ENCODE data around the gene HDGF.

DNA sequence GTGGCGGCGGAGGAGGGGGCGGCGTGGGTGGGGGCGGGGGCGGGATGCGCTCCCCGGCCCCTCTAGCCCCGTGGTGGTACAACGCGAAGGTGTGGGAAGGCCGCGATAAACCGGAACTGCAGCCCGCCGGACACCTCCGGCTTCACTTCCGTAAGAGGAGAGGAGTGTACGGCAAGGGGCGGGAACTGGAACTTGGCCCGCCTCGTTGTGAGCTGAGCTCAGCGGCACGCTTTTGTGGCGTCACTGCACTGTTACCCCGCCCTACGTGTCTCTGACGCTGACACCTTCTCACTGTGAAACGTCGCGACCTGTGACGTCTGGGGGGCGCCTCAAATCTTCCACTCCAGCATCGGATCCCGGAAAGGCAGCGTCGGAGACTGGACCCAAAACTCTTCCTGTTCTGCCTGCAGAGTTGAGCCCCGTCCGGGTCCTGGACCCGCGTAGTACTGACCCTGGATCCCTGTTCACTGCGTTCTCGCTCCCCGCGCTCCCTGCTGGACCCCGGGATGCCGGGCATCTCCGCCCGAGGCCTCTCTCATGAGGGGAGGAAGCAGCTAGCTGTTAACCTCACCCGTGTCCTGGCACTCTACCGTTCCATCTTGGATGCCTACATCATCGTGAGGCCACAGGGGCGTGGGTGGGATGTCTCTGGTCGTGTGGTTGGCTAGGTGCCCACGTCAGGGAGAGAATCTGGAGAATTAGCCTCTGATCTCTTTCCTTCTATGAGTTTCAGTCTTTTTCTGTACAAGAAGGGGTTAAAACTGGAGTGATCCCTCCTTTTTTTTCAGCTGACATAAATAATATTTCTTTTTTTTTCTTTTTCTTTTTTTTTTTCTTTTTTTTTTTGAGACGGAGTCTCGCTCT, 22.6 kb downstream of the HDGF start, which contains the start of gene ISG20L2:
- TF ChIP-seq HDAC6 (IDR thresholded peaks at IDR 0.05; ENCODE audit: low read depth, low read length) (no peak), POLR2A (IDR thresholded peaks at IDR 0.05; ENCODE audit: control extremely low read depth in 1 of 2, low read depth in 2 of 2, low read length in 2 of 2) (peak; percentile 91 to 92), GTF2F1 (IDR thresholded peaks at IDR 0.05; ENCODE audit: borderline replicate concordance, low read depth, low read length) (0 out of 2 replicates have a peak, but pooled peaks have one; percentile 49), EZH2 (IDR thresholded peaks at IDR 0.05; ENCODE audit: low read depth, low read length, severe bottlenecking) (no peak), POU5F1 (IDR thresholded peaks at IDR 0.05; ENCODE audit: low read depth, low read length) (no peak), RAD21 (IDR thresholded peaks at IDR 0.05 in 1 of 2, conservative IDR thresholded peaks at IDR 0.05 in 1 of 2; ENCODE audit: low read depth in 2 of 2, low read length in 2 of 2) (no peak), SP2 (IDR thresholded peaks at IDR 0.05; ENCODE audit: low read length) (no peak), TEAD4 (IDR thresholded peaks at IDR 0.05; ENCODE audit: low read depth, low read length) (no peak), POLR2AphosphoS5 (IDR thresholded peaks at IDR 0.05; ENCODE audit: low read depth, low read length) (peak; percentile 95), SP1 (IDR thresholded peaks at IDR 0.05; ENCODE audit: low read depth, low read length) (peak; percentile 83)
- TF ChIP-seq, protein P1, sequence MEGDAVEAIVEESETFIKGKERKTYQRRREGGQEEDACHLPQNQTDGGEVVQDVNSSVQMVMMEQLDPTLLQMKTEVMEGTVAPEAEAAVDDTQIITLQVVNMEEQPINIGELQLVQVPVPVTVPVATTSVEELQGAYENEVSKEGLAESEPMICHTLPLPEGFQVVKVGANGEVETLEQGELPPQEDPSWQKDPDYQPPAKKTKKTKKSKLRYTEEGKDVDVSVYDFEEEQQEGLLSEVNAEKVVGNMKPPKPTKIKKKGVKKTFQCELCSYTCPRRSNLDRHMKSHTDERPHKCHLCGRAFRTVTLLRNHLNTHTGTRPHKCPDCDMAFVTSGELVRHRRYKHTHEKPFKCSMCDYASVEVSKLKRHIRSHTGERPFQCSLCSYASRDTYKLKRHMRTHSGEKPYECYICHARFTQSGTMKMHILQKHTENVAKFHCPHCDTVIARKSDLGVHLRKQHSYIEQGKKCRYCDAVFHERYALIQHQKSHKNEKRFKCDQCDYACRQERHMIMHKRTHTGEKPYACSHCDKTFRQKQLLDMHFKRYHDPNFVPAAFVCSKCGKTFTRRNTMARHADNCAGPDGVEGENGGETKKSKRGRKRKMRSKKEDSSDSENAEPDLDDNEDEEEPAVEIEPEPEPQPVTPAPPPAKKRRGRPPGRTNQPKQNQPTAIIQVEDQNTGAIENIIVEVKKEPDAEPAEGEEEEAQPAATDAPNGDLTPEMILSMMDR (IDR thresholded peaks at IDR 0.05; ENCODE audit: control extremely low read depth in 1 of 3, insufficient read depth in 1 of 3, low read depth in 1 of 3, low read length in 3 of 3): no peak
- TF ChIP-seq, protein P2, sequence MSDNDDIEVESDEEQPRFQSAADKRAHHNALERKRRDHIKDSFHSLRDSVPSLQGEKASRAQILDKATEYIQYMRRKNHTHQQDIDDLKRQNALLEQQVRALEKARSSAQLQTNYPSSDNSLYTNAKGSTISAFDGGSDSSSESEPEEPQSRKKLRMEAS (IDR thresholded peaks at IDR 0.05): peak; percentile 58; the same call in 1 of the 2 replicates

Measured in H1 (cell line).